ENCODE measurements around the gene ENGASE.

DNA sequence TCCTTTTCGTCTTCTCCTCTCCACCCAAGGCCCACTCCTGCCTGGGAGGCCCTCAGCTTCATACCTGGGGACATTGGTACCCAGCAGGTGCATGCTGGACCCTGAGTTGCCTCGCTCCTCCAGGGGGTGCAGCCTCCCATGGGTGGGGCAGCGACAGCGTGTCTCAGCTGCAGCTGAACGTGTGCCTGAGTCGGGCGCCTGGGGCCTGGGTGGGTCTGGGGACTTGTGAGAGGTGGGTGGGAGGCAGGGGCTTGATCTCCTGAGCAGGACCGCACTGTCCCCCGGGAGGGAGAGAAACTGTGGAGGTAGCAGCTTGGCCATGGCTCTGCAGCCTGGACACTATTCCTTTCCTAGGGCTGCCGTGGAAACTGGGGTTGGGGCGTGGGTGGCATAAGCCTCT, 24.8 kb upstream of the ENGASE start:
- no peak for TF ChIP-seq NFE2L2 (IDR thresholded peaks at IDR 0.05; ENCODE audit: low read depth, low read length)
- TF ChIP-seq, protein P1, sequence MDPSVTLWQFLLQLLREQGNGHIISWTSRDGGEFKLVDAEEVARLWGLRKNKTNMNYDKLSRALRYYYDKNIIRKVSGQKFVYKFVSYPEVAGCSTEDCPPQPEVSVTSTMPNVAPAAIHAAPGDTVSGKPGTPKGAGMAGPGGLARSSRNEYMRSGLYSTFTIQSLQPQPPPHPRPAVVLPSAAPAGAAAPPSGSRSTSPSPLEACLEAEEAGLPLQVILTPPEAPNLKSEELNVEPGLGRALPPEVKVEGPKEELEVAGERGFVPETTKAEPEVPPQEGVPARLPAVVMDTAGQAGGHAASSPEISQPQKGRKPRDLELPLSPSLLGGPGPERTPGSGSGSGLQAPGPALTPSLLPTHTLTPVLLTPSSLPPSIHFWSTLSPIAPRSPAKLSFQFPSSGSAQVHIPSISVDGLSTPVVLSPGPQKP (IDR thresholded peaks at IDR 0.05; ENCODE audit: borderline replicate concordance, low read depth, low read length) = no peak
- TF ChIP-seq POLR2A (IDR thresholded peaks at IDR 0.05; ENCODE audit: low read depth, low read length) = no peak
